ENCODE data around the gene QRICH2.
"Not testable (repeated sequence)": the region's sequence is repeated elsewhere in the genome, so short reads cannot be mapped to it uniquely, and the experiment has no call there.

QRICH2 gene

GRCh38 chr17:76353004-76353598 lies 45.0 kb upstream of the QRICH2 start:
- no peaks in the 10 kb centered on the region for H3K9me2 ChIP-seq (replicated peaks; ENCODE audit: low read depth, low read length)
- H3K9me3 ChIP-seq (ENCODE audit: insufficient read depth, low read depth, low read length), result no peaks in the 10 kb centered on the region
- TF ChIP-seq CTCF (conservative IDR thresholded peaks at IDR 0.05; ENCODE audit: low read length) (no peak), EZH2phosphoT487 (IDR thresholded peaks at IDR 0.05; ENCODE audit: borderline replicate concordance) (no peak)
- peak overlapping the region; percentile 81 for H3K4me3 ChIP-seq (ENCODE audit: low read length, poor library complexity, severe bottlenecking)
- H3K36me3 ChIP-seq (ENCODE audit: insufficient read depth, low read length), result no peaks in the 10 kb centered on the region
- H3K9ac ChIP-seq (ENCODE audit: low read depth, low read length, poor library complexity, severe bottlenecking), result peak overlapping the region; percentile 64
- H3K27me3 ChIP-seq (ENCODE audit: insufficient read depth, low read length, poor library complexity, severe bottlenecking), result no peaks in the 10 kb centered on the region
- H4K20me1 ChIP-seq (ENCODE audit: insufficient read depth, low read length, poor library complexity, severe bottlenecking), result peaks cover 6% of the 10 kb centered on the region
- no peaks in the 10 kb centered on the region for H3F3A ChIP-seq (ENCODE audit: low read depth)
- peak overlapping the region; percentile 90 for H2AFZ ChIP-seq (ENCODE audit: low read length)
- peaks cover 17% of the 10 kb centered on the region for H3K4me1 ChIP-seq (ENCODE audit: insufficient read depth, low read length, poor library complexity, severe bottlenecking)
- peaks cover 49% of the 10 kb centered on the region for H3K79me2 ChIP-seq (ENCODE audit: insufficient read depth, low read length)
- peak overlapping the region; percentile 87 for H3K4me2 ChIP-seq (ENCODE audit: low read depth, low read length, poor library complexity, severe bottlenecking)

GRCh38 chr17:76351526-76352071 lies 43.5 kb upstream of the QRICH2 start:
- no peak for TF ChIP-seq CTCF (conservative IDR thresholded peaks at IDR 0.05; ENCODE audit: low read length)
- TF ChIP-seq EZH2phosphoT487 (IDR thresholded peaks at IDR 0.05; ENCODE audit: borderline replicate concordance), result no peak
- no peaks in the 10 kb centered on the region for H3K9me3 ChIP-seq (ENCODE audit: insufficient read depth, low read depth, low read length)
- H3K4me2 ChIP-seq (ENCODE audit: low read depth, low read length, poor library complexity, severe bottlenecking), result peak overlapping the region; percentile 87
- H2AFZ ChIP-seq (ENCODE audit: low read length), result no peak overlapping the region
- H3K79me2 ChIP-seq (ENCODE audit: insufficient read depth, low read length), result peaks cover 52% of the 10 kb centered on the region
- no peaks in the 10 kb centered on the region for H3K9me2 ChIP-seq (replicated peaks; ENCODE audit: low read depth, low read length)
- peak overlapping the region; percentile 33 for H3K9ac ChIP-seq (ENCODE audit: low read depth, low read length, poor library complexity, severe bottlenecking)
- H3K4me1 ChIP-seq (ENCODE audit: insufficient read depth, low read length, poor library complexity, severe bottlenecking), result peaks cover 17% of the 10 kb centered on the region
- H3K27me3 ChIP-seq (ENCODE audit: insufficient read depth, low read length, poor library complexity, severe bottlenecking), result no peaks in the 10 kb centered on the region
- peak overlapping the region; percentile 81 for H3K4me3 ChIP-seq (ENCODE audit: low read length, poor library complexity, severe bottlenecking)
- peaks cover 6% of the 10 kb centered on the region for H4K20me1 ChIP-seq (ENCODE audit: insufficient read depth, low read length, poor library complexity, severe bottlenecking)
- no peaks in the 10 kb centered on the region for H3F3A ChIP-seq (ENCODE audit: low read depth)
- peaks cover 11% of the 10 kb centered on the region; the same call in 1 of the 2 replicates for H3K36me3 ChIP-seq (ENCODE audit: insufficient read depth, low read length)

- H3K9me3 ChIP-seq (ENCODE audit: insufficient read depth, low read depth, low read length), result no peaks in the 10 kb centered on the region
- H3K4me2 ChIP-seq (ENCODE audit: low read depth, low read length, poor library complexity, severe bottlenecking), result peak overlapping the region; percentile 87
- no peaks in the 10 kb centered on the region for H3K27me3 ChIP-seq (ENCODE audit: insufficient read depth, low read length, poor library complexity, severe bottlenecking)
- H3K9me2 ChIP-seq (replicated peaks; ENCODE audit: low read depth, low read length), result no peaks in the 10 kb centered on the region
- no peak overlapping the region for H3K4me3 ChIP-seq (ENCODE audit: low read length, poor library complexity, severe bottlenecking)
- peaks cover 22% of the 10 kb centered on the region; the same call in 1 of the 2 replicates for H3K36me3 ChIP-seq (ENCODE audit: insufficient read depth, low read length)
- H2AFZ ChIP-seq (ENCODE audit: low read length), result no peak overlapping the region
- no peak overlapping the region for H3K9ac ChIP-seq (ENCODE audit: low read depth, low read length, poor library complexity, severe bottlenecking)
- peaks cover 17% of the 10 kb centered on the region for H3K4me1 ChIP-seq (ENCODE audit: insufficient read depth, low read length, poor library complexity, severe bottlenecking)
- no peak for TF ChIP-seq EZH2phosphoT487 (IDR thresholded peaks at IDR 0.05; ENCODE audit: borderline replicate concordance)
- H3K79me2 ChIP-seq (ENCODE audit: insufficient read depth, low read length), result peaks cover 52% of the 10 kb centered on the region
- H4K20me1 ChIP-seq (ENCODE audit: insufficient read depth, low read length, poor library complexity, severe bottlenecking), result peaks cover 8% of the 10 kb centered on the region
- no peaks in the 10 kb centered on the region for H3F3A ChIP-seq (ENCODE audit: low read depth)
These were observed 42.4 kb upstream of the QRICH2 start for GRCh38 chr17:76350463-76350862.

GRCh38 chr17:76346936-76347335 lies 38.9 kb upstream of the QRICH2 start:
- H3K4me1 ChIP-seq (ENCODE audit: insufficient read depth, low read length, poor library complexity, severe bottlenecking); H4K20me1 ChIP-seq (ENCODE audit: insufficient read depth, low read length, poor library complexity, severe bottlenecking); H3F3A ChIP-seq (ENCODE audit: low read depth); H3K9ac ChIP-seq (ENCODE audit: low read depth, low read length, poor library complexity, severe bottlenecking); H3K9me2 ChIP-seq (replicated peaks; ENCODE audit: low read depth, low read length); H3K27me3 ChIP-seq (ENCODE audit: insufficient read depth, low read length, poor library complexity, severe bottlenecking); H3K9me3 ChIP-seq (ENCODE audit: insufficient read depth, low read depth, low read length); H2AFZ ChIP-seq (ENCODE audit: low read length); H3K4me2 ChIP-seq (ENCODE audit: low read depth, low read length, poor library complexity, severe bottlenecking); H3K4me3 ChIP-seq (ENCODE audit: low read length, poor library complexity, severe bottlenecking): not testable (repeated sequence)
- Histone ChIP-seq H3K79me2 (ENCODE audit: insufficient read depth, low read length) (peaks cover 37% of the 10 kb centered on the region), H3K36me3 (ENCODE audit: insufficient read depth, low read length) (peaks cover 37% of the 10 kb centered on the region; the same call in 1 of the 2 replicates)
